Bronchial epithelial cell (primary cell): ENCODE measurements around the gene CNTNAP2. TPM values are rescaled to one million over a fixed set of nuclear protein-coding genes. Genes with fewer than 3 reads are reported as not detected.

Source experiments
- DNase-seq: peaks from one replicate; pipeline ENCODE4 v3.0.0-alpha.2; 2010; ENCODE audit warnings: low read depth
- FAIRE-seq: peaks from 2 replicates; lab custom pipeline; 2011; peaks lifted over from hg19 to GRCh38; lab: Jason Lieb, UNC
- H3K27me3 ChIP-seq: 2 replicates; pipeline ENCODE4 v1.5.1; 2011; ENCODE audit warnings: low read length; ENCODE audit not compliant: control insufficient read depth, insufficient read depth
- H3K36me3 ChIP-seq: 2 replicates; pipeline ENCODE4 v1.5.1; 2011; ENCODE audit warnings: low read length; ENCODE audit not compliant: control insufficient read depth, insufficient read depth
- H3K4me3 ChIP-seq: 2 replicates; pipeline ENCODE4 v1.5.1; 2011; ENCODE audit warnings: mild to moderate bottlenecking, low read depth, low read length, control low read depth
- total RNA-seq: library from RNA; depleted of rRNA; stranded (reverse); fragments of >200 nt; gene quantifications from 2 replicates; pipeline ENCODE4 v1.2.1, GENCODE V29; 2014
- TF ChIP-seq, protein P1 (sequence below): IDR thresholded peaks from 2 replicates; pipeline ENCODE4 v1.5.1; 2011; ENCODE audit warnings: mild to moderate bottlenecking, moderate library complexity, low read length, control low read depth, inconsistent platforms; ENCODE audit not compliant: insufficient read depth, severe bottlenecking

Gene CNTNAP2
- total RNA-seq, 1 donor from 2014 or later = 0.26 TPM

DNA sequence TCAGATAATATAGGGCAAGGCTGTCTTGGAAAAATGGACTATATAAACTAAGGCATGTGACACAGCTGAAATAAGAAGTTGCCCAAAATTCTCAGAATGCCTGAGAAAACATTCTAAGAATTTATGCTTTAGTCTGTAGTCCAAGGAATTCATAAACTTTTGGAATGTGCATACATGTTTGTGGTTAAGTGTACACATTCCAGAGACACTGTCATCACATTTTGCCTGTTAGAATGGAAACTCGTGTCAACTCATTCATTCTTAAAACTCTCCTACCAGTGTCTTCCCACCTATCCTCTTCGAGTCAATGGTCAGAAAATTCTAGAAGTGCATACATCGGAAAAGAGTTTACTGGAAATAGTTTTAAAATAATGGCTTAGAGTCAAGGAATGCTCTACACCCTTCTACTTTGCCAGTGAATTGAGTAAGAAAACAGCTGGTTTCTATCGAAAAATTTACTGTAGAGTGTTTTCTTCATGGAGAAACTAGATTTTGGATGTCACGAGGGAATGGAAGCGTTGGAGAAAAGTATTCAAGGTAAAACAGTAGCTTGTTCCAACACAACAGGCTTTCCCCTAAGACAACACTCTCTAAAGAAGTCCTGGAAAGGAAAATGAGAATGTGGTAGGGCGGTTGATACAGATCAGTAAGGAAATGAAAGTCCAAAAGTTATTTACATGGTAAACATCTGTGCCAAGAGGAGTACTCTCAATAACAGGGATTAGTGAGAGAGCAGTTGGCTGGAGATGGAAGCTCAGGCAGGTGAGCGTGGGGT lies 1296.4 kb downstream of the CNTNAP2 start:
- DNase-seq (peak; percentile 29), FAIRE-seq (no peak)
- TF ChIP-seq, protein P1, sequence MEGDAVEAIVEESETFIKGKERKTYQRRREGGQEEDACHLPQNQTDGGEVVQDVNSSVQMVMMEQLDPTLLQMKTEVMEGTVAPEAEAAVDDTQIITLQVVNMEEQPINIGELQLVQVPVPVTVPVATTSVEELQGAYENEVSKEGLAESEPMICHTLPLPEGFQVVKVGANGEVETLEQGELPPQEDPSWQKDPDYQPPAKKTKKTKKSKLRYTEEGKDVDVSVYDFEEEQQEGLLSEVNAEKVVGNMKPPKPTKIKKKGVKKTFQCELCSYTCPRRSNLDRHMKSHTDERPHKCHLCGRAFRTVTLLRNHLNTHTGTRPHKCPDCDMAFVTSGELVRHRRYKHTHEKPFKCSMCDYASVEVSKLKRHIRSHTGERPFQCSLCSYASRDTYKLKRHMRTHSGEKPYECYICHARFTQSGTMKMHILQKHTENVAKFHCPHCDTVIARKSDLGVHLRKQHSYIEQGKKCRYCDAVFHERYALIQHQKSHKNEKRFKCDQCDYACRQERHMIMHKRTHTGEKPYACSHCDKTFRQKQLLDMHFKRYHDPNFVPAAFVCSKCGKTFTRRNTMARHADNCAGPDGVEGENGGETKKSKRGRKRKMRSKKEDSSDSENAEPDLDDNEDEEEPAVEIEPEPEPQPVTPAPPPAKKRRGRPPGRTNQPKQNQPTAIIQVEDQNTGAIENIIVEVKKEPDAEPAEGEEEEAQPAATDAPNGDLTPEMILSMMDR = no peak
- H3K27me3 ChIP-seq = no peaks in the 10 kb centered on the region
- H3K36me3 ChIP-seq = no peaks in the 10 kb centered on the region
- H3K4me3 ChIP-seq = no peak overlapping the region

DNA sequence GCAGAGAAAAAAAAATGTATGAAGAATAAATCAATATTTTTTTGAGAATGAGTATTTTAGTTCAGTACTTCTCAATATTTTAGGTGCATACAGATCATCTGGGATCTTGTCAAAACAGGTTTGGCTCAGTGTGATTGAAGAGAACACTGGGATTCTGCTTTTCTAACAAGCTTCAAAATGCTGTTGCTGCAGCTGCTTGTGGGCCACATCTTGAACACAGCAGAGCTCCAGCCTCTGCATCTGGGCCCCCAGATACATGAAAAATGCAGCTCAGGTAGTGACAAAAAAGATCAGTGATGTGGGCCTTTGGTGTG lies 1296.9 kb downstream of the CNTNAP2 start:
- H3K36me3 ChIP-seq = no peaks in the 10 kb centered on the region
- FAIRE-seq (no peak), DNase-seq (no peak)
- H3K27me3 ChIP-seq = no peaks in the 10 kb centered on the region
- H3K4me3 ChIP-seq = no peak overlapping the region
- TF ChIP-seq, protein P1 = no peak

DNA sequence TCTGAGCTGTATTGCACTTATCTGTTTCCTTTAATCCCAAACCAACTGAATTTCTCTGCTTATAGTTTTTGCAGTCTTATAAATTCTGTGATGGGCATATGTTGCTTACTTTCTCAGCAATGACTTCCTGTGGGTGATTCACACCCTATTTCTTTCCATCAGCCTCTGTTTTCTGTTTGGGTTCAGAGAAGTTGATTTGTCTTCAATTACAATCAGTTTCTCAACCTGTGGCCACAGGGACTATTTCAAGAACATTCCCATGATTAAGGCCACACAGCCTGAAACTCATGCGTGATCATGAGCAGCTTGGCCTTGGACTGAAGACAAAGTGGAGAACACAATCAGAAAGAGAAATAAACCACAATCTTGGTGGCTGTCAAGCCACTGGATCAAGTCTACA lies 1299.4 kb downstream of the CNTNAP2 start:
- TF ChIP-seq, protein P1 = no peak
- Histone ChIP-seq H3K27me3 (no peaks in the 10 kb centered on the region), H3K36me3 (no peaks in the 10 kb centered on the region), H3K4me3 (no peak overlapping the region)
- FAIRE-seq (peak; percentile 73), DNase-seq (no peak)

- DNase-seq (no peak), FAIRE-seq (no peak)
- Histone ChIP-seq H3K36me3 (no peaks in the 10 kb centered on the region), H3K27me3 (no peaks in the 10 kb centered on the region), H3K4me3 (no peak overlapping the region)
- TF ChIP-seq, protein P1 = no peak
Measured at GRCh38 chr7:147418966-147419365, 1302.4 kb downstream of the CNTNAP2 start.

DNA sequence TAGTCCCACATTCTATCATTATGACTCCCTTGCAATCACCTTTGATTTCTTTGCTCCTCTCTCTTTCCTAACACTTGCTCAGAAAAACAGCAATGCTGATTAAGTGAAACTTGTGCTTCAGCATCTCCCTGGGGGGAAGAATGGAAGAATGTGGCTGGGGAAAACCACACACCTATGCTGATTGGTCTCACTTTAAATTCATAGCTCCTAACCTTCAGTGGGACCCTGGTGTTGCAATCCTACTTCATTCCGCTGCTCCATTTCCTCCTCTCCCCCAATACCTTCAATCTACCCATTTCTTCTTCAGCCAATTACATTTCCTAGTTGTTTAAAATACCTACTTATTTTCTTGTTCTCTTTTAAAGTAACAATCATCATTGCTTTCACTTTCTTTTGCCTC lies 1307.3 kb downstream of the CNTNAP2 start:
- no peak for FAIRE-seq
- DNase-seq = no peak
- H3K36me3 ChIP-seq = no peaks in the 10 kb centered on the region
- no peak overlapping the region for H3K4me3 ChIP-seq
- TF ChIP-seq, protein P1 = no peak
- no peaks in the 10 kb centered on the region for H3K27me3 ChIP-seq

- FAIRE-seq = no peak
- H3K36me3 ChIP-seq = no peaks in the 10 kb centered on the region
- TF ChIP-seq, protein P1 = no peak
Measured at GRCh38 chr7:147428075-147428474, 1311.5 kb downstream of the CNTNAP2 start.

More at GRCh38 chr7:147428075-147428474, 1311.5 kb downstream of the CNTNAP2 start:
- Histone ChIP-seq H3K4me3 (no peak overlapping the region), H3K27me3 (no peaks in the 10 kb centered on the region)
- no peak for DNase-seq
